HepG2 (cell line): ENCODE data around the gene MRPL20. TPM values are rescaled to one million over a fixed set of nuclear protein-coding genes. Genes with fewer than 3 reads are reported as not detected.

ENCODE experiments used
- BORCS8-MEF2B ChIP-seq: sonication (generic); formaldehyde crosslinking; IDR thresholded peaks from 2 replicates; pipeline ENCODE4 v1.8.0; 2022; ENCODE audit warnings: mild to moderate bottlenecking, missing genetic modification reagents
- CREBL2 ChIP-seq: sonication (generic); formaldehyde crosslinking; IDR thresholded peaks from 2 replicates; pipeline ENCODE4 v1.8.1; 2023; ENCODE audit warnings: missing genetic modification reagents, mild to moderate bottlenecking, borderline replicate concordance
- ELF1 ChIP-seq: sonication (generic); formaldehyde crosslinking; IDR thresholded peaks from 2 replicates; pipeline ENCODE4 v1.4.0; 2020; ENCODE audit warnings: missing genetic modification reagents
- GLI4 ChIP-seq: sonication (generic); formaldehyde crosslinking; IDR thresholded peaks from 2 replicates; pipeline ENCODE4 v1.5.1; 2020; ENCODE audit warnings: missing genetic modification reagents, mild to moderate bottlenecking, moderate library complexity, borderline replicate concordance
- GTF2F1 ChIP-seq: fragments of 150-350 bp; IDR thresholded peaks from 2 replicates; pipeline ENCODE4 v1.6.1; 2014; ENCODE audit warnings: low read length
- HDAC6 ChIP-seq: fragments of 200-600 bp; sonication (generic); IDR thresholded peaks from 2 replicates; pipeline ENCODE4 v1.7.0; 2017; ENCODE audit warnings: mild to moderate bottlenecking, antibody characterized with exemption, low read length, low read depth
- HNRNPH1 ChIP-seq: fragments of 200-400 bp; formaldehyde crosslinking; optimal IDR thresholded peaks from 2 replicates; pipeline ENCODE3; 2017; ENCODE audit warnings: mild to moderate bottlenecking, low read depth, low read length
- HOXA7 ChIP-seq: sonication (generic); formaldehyde crosslinking; IDR thresholded peaks from 2 replicates; pipeline ENCODE4 v1.8.1; 2022; ENCODE audit warnings: mild to moderate bottlenecking, missing genetic modification reagents, moderate library complexity
- JUND ChIP-seq: sonication (generic); formaldehyde crosslinking; IDR thresholded peaks from 2 replicates; pipeline ENCODE4 v1.8.0; 2022; ENCODE audit warnings: mild to moderate bottlenecking, missing genetic modification reagents
- MXI1 ChIP-seq: IDR thresholded peaks from 3 replicates; pipeline ENCODE4 v1.6.1; 2012; ENCODE audit warnings: low read depth, low read length, inconsistent platforms, borderline replicate concordance
- NR2F6 ChIP-seq, 2 experiments: IDR thresholded peaks; 2 replicates each; pipeline ENCODE4 v1.6.1; 2016; ENCODE audit warnings: antibody characterized with exemption in 1 of 2, mild to moderate bottlenecking in 1 of 2
- PAX8 ChIP-seq: sonication (generic); formaldehyde crosslinking; IDR thresholded peaks from 2 replicates; pipeline ENCODE4 v1.8.0; 2022; ENCODE audit warnings: mild to moderate bottlenecking, missing genetic modification reagents, borderline replicate concordance
- REXO4 ChIP-seq: sonication (generic); formaldehyde crosslinking; IDR thresholded peaks from 2 replicates; pipeline ENCODE4 v1.8.0; 2022; ENCODE audit warnings: missing genetic modification reagents, mild to moderate bottlenecking, borderline replicate concordance
- RFX5 ChIP-seq: IDR thresholded peaks from 2 replicates; pipeline ENCODE4 v1.6.1; 2011; ENCODE audit warnings: low read depth, low read length, improper control_type of control experiment
- TCF12 ChIP-seq, 2 experiments: fragments of 450-650 bp in 1 of 2; sonication (generic) in 1 of 2; formaldehyde crosslinking in 1 of 2; IDR thresholded peaks; 2 replicates each; pipeline versions ENCODE4 v1.6.1 to v1.8.0; 2017 to 2022; ENCODE audit warnings: antibody characterized with exemption in 1 of 2, mild to moderate bottlenecking in 1 of 2, missing genetic modification reagents in 1 of 2, moderate library complexity in 1 of 2
- TFAP4 ChIP-seq: sonication (generic); IDR thresholded peaks from 2 replicates; pipeline ENCODE4 v1.6.1; 2016; ENCODE audit warnings: low read depth, borderline replicate concordance
- TIGD3 ChIP-seq: sonication (generic); formaldehyde crosslinking; IDR thresholded peaks from 2 replicates; pipeline ENCODE4 v1.5.1; 2020; ENCODE audit warnings: mild to moderate bottlenecking, missing genetic modification reagents, borderline replicate concordance
- ZBTB7A ChIP-seq: sonication (generic); formaldehyde crosslinking; IDR thresholded peaks from 2 replicates; pipeline ENCODE4 v1.8.0; 2022; ENCODE audit warnings: mild to moderate bottlenecking, missing genetic modification reagents
- ZC3H13 ChIP-seq: sonication (generic); formaldehyde crosslinking; IDR thresholded peaks from 2 replicates; pipeline ENCODE4 v1.8.1; 2023; ENCODE audit warnings: mild to moderate bottlenecking, missing genetic modification reagents, moderate library complexity
- ZEB1 ChIP-seq: IDR thresholded peaks from 2 replicates; pipeline ENCODE4 v1.6.1; 2012; ENCODE audit warnings: mild to moderate bottlenecking, low read depth, inconsistent platforms; ENCODE audit not compliant: insufficient replicate concordance
- ZNF10 ChIP-seq: sonication (generic); formaldehyde crosslinking; IDR thresholded peaks from 2 replicates; pipeline ENCODE4 v1.4.0; 2020; ENCODE audit warnings: mild to moderate bottlenecking, low read depth, missing genetic modification reagents, borderline replicate concordance
- ZNF121 ChIP-seq: sonication (generic); formaldehyde crosslinking; IDR thresholded peaks from 2 replicates; pipeline ENCODE4 v1.5.0; 2020; ENCODE audit warnings: mild to moderate bottlenecking, missing genetic modification reagents
- ZNF335 ChIP-seq: sonication (generic); formaldehyde crosslinking; IDR thresholded peaks from 2 replicates; pipeline ENCODE4 v1.4.0; 2020; ENCODE audit warnings: missing genetic modification reagents
- ZNF350 ChIP-seq: sonication (generic); formaldehyde crosslinking; IDR thresholded peaks from 2 replicates; pipeline ENCODE4 v1.4.0; 2020; ENCODE audit warnings: mild to moderate bottlenecking, low read depth, missing genetic modification reagents, borderline replicate concordance
- ZNF549 ChIP-seq: sonication (generic); formaldehyde crosslinking; IDR thresholded peaks from 2 replicates; pipeline ENCODE4 v1.5.0; 2020; ENCODE audit warnings: missing genetic modification reagents
- ZNF660 ChIP-seq: sonication (generic); formaldehyde crosslinking; IDR thresholded peaks from 2 replicates; pipeline ENCODE4 v1.5.1; 2020; ENCODE audit warnings: mild to moderate bottlenecking, low read depth, missing genetic modification reagents, borderline replicate concordance
- ZNF878 ChIP-seq: sonication (generic); formaldehyde crosslinking; IDR thresholded peaks from 2 replicates; pipeline ENCODE4 v1.8.1; 2023; ENCODE audit warnings: mild to moderate bottlenecking, missing genetic modification reagents, moderate library complexity
- polyA plus RNA-seq, 8 experiments: library from polyadenylated mRNA; depleted of rRNA in 3 of 8; stranded (reverse) in 7 of 8; unstranded in 1 of 8; fragments of >200 nt; fragmentation: Illumina TruSeq in 4 of 8; extraction: Trizol in 4 of 8; gene quantifications; 2 replicates each; pipeline versions ENCODE4 v1.2.1 to v1.2.3, GENCODE V29; 2011 to 2016; ENCODE audit warnings: low read depth in 4 of 8, missing spikeins in 1 of 8, mixed read lengths in 1 of 8; ENCODE audit not compliant: insufficient read depth in 1 of 8
- total RNA-seq, 5 experiments: library from RNA; depleted of rRNA; stranded (reverse); fragments of >200 nt; fragmentation: Illumina TruSeq; extraction: Trizol; gene quantifications; 2 replicates each; pipeline ENCODE4 v1.2.3, GENCODE V29; 2016; ENCODE audit warnings: low read depth in 1 of 5

MRPL20 gene
- total and polyA plus RNA-seq, 2 of the 13 experiments (the other 11 are each of a cell fraction or from before 2014, with no cell fraction given) = 59.2 to 127 TPM

- TF ChIP-seq PAX8 = no peak
- no peak for TF ChIP-seq REXO4 (CRISPR knock-in tag)
- no peak; the same call in 1 of the 2 replicates for TF ChIP-seq ZNF121
- no peak for TF ChIP-seq TIGD3 (CRISPR knock-in tag)
- TF ChIP-seq ZBTB7A (CRISPR knock-in tag) = no peak; the same call in 1 of the 2 replicates
- no peak for TF ChIP-seq TCF12 (IDR thresholded peaks at IDR 0.05)
- no peak for TF ChIP-seq TCF12 (CRISPR knock-in tag; IDR thresholded peaks at IDR 0.05)
- peak; percentile 70; the same call in 1 of the 2 replicates for TF ChIP-seq TFAP4
- 0 out of 2 replicates have a peak, but pooled peaks have one; percentile 40 for TF ChIP-seq GLI4 (CRISPR knock-in tag)
- TF ChIP-seq ELF1 (CRISPR knock-in tag) = no peak
- peak; percentile 79 for TF ChIP-seq ZC3H13 (CRISPR knock-in tag)
- no peak for TF ChIP-seq GTF2F1
- TF ChIP-seq HDAC6 = no peak
- TF ChIP-seq ZNF335 (CRISPR knock-in tag) = no peak
- TF ChIP-seq CREBL2 (CRISPR knock-in tag) = no peak
- TF ChIP-seq ZNF660 = no peak
- TF ChIP-seq HNRNPH1 = no peak
- no peak for TF ChIP-seq ZNF10
- 0 out of 2 replicates have a peak, but pooled peaks have one; percentile 46 for TF ChIP-seq ZNF350 (CRISPR knock-in tag)
- TF ChIP-seq MXI1 = no peak
- TF ChIP-seq ZEB1 = no peak
- peak; percentile 30; the same call in 1 of the 2 replicates for TF ChIP-seq JUND
- TF ChIP-seq ZNF878 (CRISPR knock-in tag) = no peak
- no peak for TF ChIP-seq BORCS8-MEF2B (CRISPR knock-in tag)
- TF ChIP-seq ZNF549 (CRISPR knock-in tag) = no peak
- 0 out of 2 replicates have a peak, but pooled peaks have one; percentile 57 for TF ChIP-seq NR2F6 (IDR thresholded peaks at IDR 0.05)
- peak; percentile 77 for TF ChIP-seq NR2F6 (CRISPR knock-in tag; IDR thresholded peaks at IDR 0.05)
- no peak for TF ChIP-seq HOXA7 (CRISPR knock-in tag)
- no peak for TF ChIP-seq RFX5
Measured at GRCh38 chr1:1430114-1430982, 23.3 kb upstream of the MRPL20 start (continued).
